Caco-2 (cell line): ENCODE measurements around the gene TGFA. TPM values are rescaled to one million over a fixed set of nuclear protein-coding genes. Genes with fewer than 3 reads are reported as not detected.

Experiments
- BruUV-seq: library from RNA; stranded (reverse); fragments of 400-500 nt; replicated peaks from 2 replicates; lab custom pipeline; 2021; lab: Mats Ljungman, UMichigan
- CTCF ChIA-PET: fragments of 300-600 bp; sonication (Branson Sonifier 250); formaldehyde crosslinking; loops from one replicate; lab custom pipeline; 2022; ENCODE audit warnings: antibody characterized with exemption; lab: Charles Lee
- POLR2A ChIA-PET: fragments of 300-600 bp; sonication (Branson Sonifier 250); formaldehyde crosslinking; loops from one replicate; lab custom pipeline; 2022; ENCODE audit warnings: antibody characterized with exemption; lab: Charles Lee
- DNase-seq, 2 experiments: peaks; one replicate each; pipeline versions ENCODE4 v3.0.0 to v3.0.0-alpha.2; 2020 to 2022
- H3K27me3 ChIP-seq: replicated peaks from 2 replicates; pipeline ENCODE4 v1.6.0; 2011; ENCODE audit warnings: low read length; ENCODE audit not compliant: control insufficient read depth, insufficient read depth
- H3K36me3 ChIP-seq: 2 replicates; pipeline ENCODE4 v1.5.1; 2011; ENCODE audit warnings: low read length; ENCODE audit not compliant: control insufficient read depth, insufficient read depth
- H3K4me1 ChIP-seq: fragments of 250-450 bp; sonication (Bioruptor Pico); 2 replicates; pipeline ENCODE4 v1.5.1; 2020; ENCODE audit warnings: mild to moderate bottlenecking
- H3K4me3 ChIP-seq: 2 replicates; pipeline ENCODE4 v1.5.1; 2011; ENCODE audit warnings: low read depth, mild to moderate bottlenecking, control low read depth, low read length
- H3K9me3 ChIP-seq: fragments of 250-450 bp; sonication (Bioruptor Pico); 2 replicates; pipeline ENCODE4 v1.5.1; 2020; ENCODE audit warnings: mild to moderate bottlenecking, moderate library complexity
- H3K27ac Mint-ChIP-seq: one replicate; pipeline ENCODE4 v1.8.0; 2022; ENCODE audit warnings: mixed read lengths; ENCODE audit not compliant: unreplicated experiment
- H3K27me3 Mint-ChIP-seq: one replicate; pipeline ENCODE4 v1.8.0; 2022; ENCODE audit warnings: mixed read lengths; ENCODE audit not compliant: insufficient read depth, unreplicated experiment
- H3K36me3 Mint-ChIP-seq: one replicate; pipeline ENCODE4 v1.8.0; 2022; ENCODE audit warnings: mild to moderate bottlenecking, mixed read lengths; ENCODE audit not compliant: insufficient read depth, unreplicated experiment
- H3K4me1 Mint-ChIP-seq: one replicate; pipeline ENCODE4 v1.8.0; 2022; ENCODE audit warnings: low read depth, mixed read lengths; ENCODE audit not compliant: unreplicated experiment
- H3K4me3 Mint-ChIP-seq: one replicate; pipeline ENCODE4 v1.8.0; 2022; ENCODE audit warnings: mild to moderate bottlenecking, moderate library complexity, mixed read lengths; ENCODE audit not compliant: unreplicated experiment
- H3K9me3 Mint-ChIP-seq: one replicate; pipeline ENCODE4 v1.8.0; 2022; ENCODE audit warnings: mixed read lengths; ENCODE audit not compliant: unreplicated experiment
- intact Hi-C: fragments of 100-400 bp; cut with micrococcal nuclease; formaldehyde crosslinking; loops from one replicate; pipeline ENCODE4 v1.10.0; 2022; ENCODE audit not compliant: unreplicated experiment
- total RNA-seq: library from RNA; stranded (reverse); gene quantifications from 2 replicates; pipeline ENCODE4 v1.2.3, GENCODE V29; 2022
- TF ChIP-seq, protein P1 (sequence below), 2 experiments: fragments of 200-600 bp in 1 of 2; IDR thresholded peaks; 1 replicate in 1 of 2; 2 replicates in 1 of 2; pipeline versions ENCODE4 v1.5.1 to v1.8.0; 2011 to 2022; ENCODE audit warnings: antibody characterized with exemption in 1 of 2, control low read depth in 1 of 2, inconsistent platforms in 1 of 2, low read depth in 1 of 2, low read length in 1 of 2, mild to moderate bottlenecking in 1 of 2, moderate library complexity in 1 of 2; ENCODE audit not compliant: insufficient read depth in 1 of 2, severe bottlenecking in 1 of 2, unreplicated experiment in 1 of 2

The TGFA gene
- total RNA-seq, 1 experiment from 2014 or later: 0.70 TPM

DNA sequence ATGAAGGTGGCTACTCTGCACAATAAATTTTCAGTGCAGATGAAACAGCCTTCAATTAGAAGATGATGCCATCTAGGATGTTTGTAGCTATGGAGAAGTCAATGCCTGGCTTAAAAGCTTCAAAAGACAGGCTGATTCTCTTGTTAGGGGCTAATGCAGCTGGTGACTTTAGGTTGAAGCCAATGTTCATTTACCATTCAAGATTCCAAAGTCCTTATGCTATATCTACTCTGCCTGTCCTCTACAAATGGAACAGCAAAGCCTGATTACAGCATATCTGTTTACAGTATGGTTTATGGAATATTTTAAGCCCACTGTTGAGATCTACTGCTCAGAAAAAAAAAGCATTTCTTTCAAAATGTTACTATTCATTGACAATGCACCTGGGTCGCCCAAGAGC is 15.8 kb downstream of the TGFA start:
- Mint-ChIP-seq H3K4me3 (no peak overlapping the region), H3K4me1 (no peaks in the 10 kb centered on the region), H3K27me3 (peaks cover 33% of the 10 kb centered on the region), H3K9me3 (peaks cover 10% of the 10 kb centered on the region), H3K36me3 (no peaks in the 10 kb centered on the region), H3K27ac (no peak overlapping the region)
- intact Hi-C loops: no loop called here
- BruUV-seq: no TSS peak
- DNase-seq: no peak
- CTCF ChIA-PET: interaction anchor here (0.8 kb wide), 1 partner anchor 9 kb away, joined by 3 read pairs; no protein-coding TSS in a partner anchor
- H3K36me3 ChIP-seq: no peaks in the 10 kb centered on the region
- no peak overlapping the region for H3K4me3 ChIP-seq
- H3K4me1 ChIP-seq: no peaks in the 10 kb centered on the region
- TF ChIP-seq, protein P1, sequence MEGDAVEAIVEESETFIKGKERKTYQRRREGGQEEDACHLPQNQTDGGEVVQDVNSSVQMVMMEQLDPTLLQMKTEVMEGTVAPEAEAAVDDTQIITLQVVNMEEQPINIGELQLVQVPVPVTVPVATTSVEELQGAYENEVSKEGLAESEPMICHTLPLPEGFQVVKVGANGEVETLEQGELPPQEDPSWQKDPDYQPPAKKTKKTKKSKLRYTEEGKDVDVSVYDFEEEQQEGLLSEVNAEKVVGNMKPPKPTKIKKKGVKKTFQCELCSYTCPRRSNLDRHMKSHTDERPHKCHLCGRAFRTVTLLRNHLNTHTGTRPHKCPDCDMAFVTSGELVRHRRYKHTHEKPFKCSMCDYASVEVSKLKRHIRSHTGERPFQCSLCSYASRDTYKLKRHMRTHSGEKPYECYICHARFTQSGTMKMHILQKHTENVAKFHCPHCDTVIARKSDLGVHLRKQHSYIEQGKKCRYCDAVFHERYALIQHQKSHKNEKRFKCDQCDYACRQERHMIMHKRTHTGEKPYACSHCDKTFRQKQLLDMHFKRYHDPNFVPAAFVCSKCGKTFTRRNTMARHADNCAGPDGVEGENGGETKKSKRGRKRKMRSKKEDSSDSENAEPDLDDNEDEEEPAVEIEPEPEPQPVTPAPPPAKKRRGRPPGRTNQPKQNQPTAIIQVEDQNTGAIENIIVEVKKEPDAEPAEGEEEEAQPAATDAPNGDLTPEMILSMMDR (IDR thresholded peaks at IDR 0.05; ENCODE audit: insufficient read depth in 1 of 2, low read depth in 1 of 2, low read length in 1 of 2, severe bottlenecking in 1 of 2, unreplicated experiment in 1 of 2): no peak
- no peaks in the 10 kb centered on the region; the same call in 1 of the 2 replicates for H3K27me3 ChIP-seq
- POLR2A ChIA-PET: no interaction called here
- H3K9me3 ChIP-seq: no peaks in the 10 kb centered on the region

DNA sequence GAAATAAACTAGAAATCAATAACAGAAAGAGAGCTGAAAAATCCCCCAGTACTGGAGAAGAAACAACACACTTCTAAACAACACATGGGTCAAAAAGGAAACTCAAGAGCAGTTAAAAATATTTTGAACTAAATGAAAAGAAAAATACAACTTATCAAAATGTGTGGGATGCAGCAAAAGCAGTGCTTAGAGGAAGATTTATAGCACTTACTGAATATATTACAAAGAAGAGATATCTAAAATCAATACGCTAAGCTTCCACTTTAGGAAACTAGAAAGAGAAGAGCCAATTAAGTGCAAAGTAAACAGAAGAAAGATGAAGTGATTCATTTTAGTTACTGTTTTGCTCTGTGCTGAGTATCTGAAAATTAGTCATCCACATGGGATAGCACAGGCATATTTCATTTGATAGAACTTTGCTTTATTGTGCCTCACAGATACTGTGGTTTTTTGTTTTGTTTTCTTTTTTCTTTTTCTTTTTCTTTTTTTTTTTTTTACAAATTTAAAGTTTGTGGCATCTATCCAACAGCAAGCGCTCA is 17.0 kb downstream of the TGFA start:
- ChIA-PET CTCF (no interaction called here), POLR2A (no interaction called here)
- no peak overlapping the region for H3K4me3 Mint-ChIP-seq
- no peaks in the 10 kb centered on the region for H3K4me1 Mint-ChIP-seq
- TF ChIP-seq, protein P1 (IDR thresholded peaks at IDR 0.05; ENCODE audit: insufficient read depth in 1 of 2, low read depth in 1 of 2, low read length in 1 of 2, severe bottlenecking in 1 of 2, unreplicated experiment in 1 of 2): no peak
- peaks cover 2% of the 10 kb centered on the region; the same call in 1 of the 2 replicates for H3K9me3 ChIP-seq
- no TSS peak for BruUV-seq
- peaks cover 33% of the 10 kb centered on the region for H3K27me3 Mint-ChIP-seq
- no peaks in the 10 kb centered on the region for H3K36me3 Mint-ChIP-seq
- no peaks in the 10 kb centered on the region; the same call in 1 of the 2 replicates for H3K27me3 ChIP-seq
- no peak overlapping the region for H3K4me3 ChIP-seq
- no peaks in the 10 kb centered on the region for H3K36me3 ChIP-seq
- peaks cover 10% of the 10 kb centered on the region for H3K9me3 Mint-ChIP-seq
- no peak overlapping the region for H3K27ac Mint-ChIP-seq
- intact Hi-C loops: no loop called here
- no peaks in the 10 kb centered on the region for H3K4me1 ChIP-seq
- no peak for DNase-seq

DNA sequence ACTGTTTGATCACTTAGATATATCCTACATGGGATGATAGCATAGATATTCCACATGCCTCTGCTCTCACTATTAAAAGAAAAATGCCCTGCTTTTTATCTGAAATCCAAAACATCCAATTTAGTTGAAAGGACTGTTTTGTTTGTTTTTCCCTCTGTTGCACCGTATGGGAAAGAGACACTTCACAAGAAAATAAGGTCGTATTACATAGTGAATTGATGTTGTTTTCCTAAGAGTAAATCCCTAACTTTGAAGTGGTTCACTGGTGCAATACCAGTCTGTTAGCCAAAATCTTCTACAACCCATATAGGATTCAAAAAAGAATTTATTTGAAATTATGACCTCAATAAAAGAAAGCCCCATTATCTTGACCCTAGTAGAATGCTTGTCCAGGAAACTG is 18.1 kb downstream of the TGFA start:
- Histone ChIP-seq H3K4me1 (no peaks in the 10 kb centered on the region), H3K9me3 (peaks cover 3% of the 10 kb centered on the region; the same call in 1 of the 2 replicates), H3K36me3 (no peaks in the 10 kb centered on the region), H3K27me3 (no peaks in the 10 kb centered on the region; the same call in 1 of the 2 replicates), H3K4me3 (no peak overlapping the region)
- no TSS peak for BruUV-seq
- H3K27me3 Mint-ChIP-seq: peaks cover 28% of the 10 kb centered on the region
- H3K27ac Mint-ChIP-seq: no peak overlapping the region
- DNase-seq: no peak
- H3K4me1 Mint-ChIP-seq: no peaks in the 10 kb centered on the region
- H3K4me3 Mint-ChIP-seq: no peak overlapping the region
- ChIA-PET POLR2A (no interaction called here), CTCF (no interaction called here)
- TF ChIP-seq, protein P1 (IDR thresholded peaks at IDR 0.05; ENCODE audit: insufficient read depth in 1 of 2, low read depth in 1 of 2, low read length in 1 of 2, severe bottlenecking in 1 of 2, unreplicated experiment in 1 of 2): no peak
- H3K36me3 Mint-ChIP-seq: no peaks in the 10 kb centered on the region
- intact Hi-C loops: no loop called here
- H3K9me3 Mint-ChIP-seq: peaks cover 10% of the 10 kb centered on the region
